K562 (cell line): Measurements from ENCODE around the gene ADAM8. TPM values are rescaled to one million over a fixed set of nuclear protein-coding genes. Genes with fewer than 3 reads are reported as not detected.

Experiments
- ATAC-seq: fragments of 200-7000 bp; cut with Tn5 transposase; 3 replicates; pipeline ENCODE4 v1.9.1; 2020; ENCODE audit warnings: moderate library complexity
- BruUV-seq: library from RNA; stranded (reverse); fragments of 400-500 nt; replicated peaks from 2 replicates; lab custom pipeline; 2021; lab: Mats Ljungman, UMichigan
- CTCF ChIA-PET: fragments of 300-600 bp; formaldehyde crosslinking; extraction: SDS; loops from one replicate; lab custom pipeline; 2021; ENCODE audit warnings: low intra/inter-chr PET ratio; lab: Yijun Ruan, JAX
- POLR2A ChIA-PET: fragments of 300-600, 350-650 bp; sonication (Branson Sonifier 250); formaldehyde crosslinking; extraction: SDS; loops from one replicate; lab custom pipeline; 2021; ENCODE audit warnings: antibody characterized with exemption, inconsistent platforms; lab: Yijun Ruan, JAX
- DNase-seq, 4 experiments: peaks; one replicate each; pipeline versions ENCODE4 v3.0.0 to v3.0.0-alpha.2; 2011 to 2018; ENCODE audit warnings: low spot score in 3 of 4, mixed read lengths in 3 of 4; ENCODE audit errors: extremely low read depth in 1 of 4
- FAIRE-seq: peaks from 2 replicates; lab custom pipeline; 2011; peaks lifted over from hg19 to GRCh38; lab: Jason Lieb, UNC
- H2AFZ ChIP-seq: 2 replicates; pipeline ENCODE4 v1.6.0; 2011; ENCODE audit warnings: low read depth, low read length, control low read depth, inconsistent platforms
- H3K27ac ChIP-seq: fragments of 200-600 bp; 3 replicates; pipeline ENCODE4 v1.8.0; 2011; ENCODE audit warnings: low read depth, mild to moderate bottlenecking, control low read depth, inconsistent platforms, low read length, moderate library complexity, mixed read lengths; ENCODE audit errors: extremely low read depth
- H3K27me3 ChIP-seq, 2 experiments: fragments of 300-600 bp in 1 of 2; 2 replicates in 1 of 2; 3 replicates in 1 of 2; pipeline versions ENCODE4 v1.6.0 to v1.8.0; 2011; ENCODE audit warnings: inconsistent platforms in 2 of 2, low read length in 2 of 2, mild to moderate bottlenecking in 1 of 2, mixed read lengths in 1 of 2, moderate library complexity in 1 of 2; ENCODE audit not compliant: control insufficient read depth in 2 of 2, insufficient read depth in 2 of 2
- H3K36me3 ChIP-seq: fragments of 300-600 bp; 3 replicates; pipeline ENCODE4 v1.8.0; 2011; ENCODE audit warnings: mild to moderate bottlenecking, low read length, inconsistent platforms; ENCODE audit not compliant: control insufficient read depth, insufficient read depth
- H3K4me1 ChIP-seq, 2 experiments: fragments of 200-600 bp in 1 of 2; replicated peaks in 1 of 2; 2 replicates in 1 of 2; 3 replicates in 1 of 2; pipeline versions ENCODE4 v1.5.1 to v1.8.0; 2011; ENCODE audit warnings: inconsistent platforms in 2 of 2, low read length in 2 of 2, mild to moderate bottlenecking in 1 of 2, mixed read lengths in 1 of 2, moderate library complexity in 1 of 2; ENCODE audit not compliant: control insufficient read depth in 2 of 2, insufficient read depth in 2 of 2
- H3K4me2 ChIP-seq: 2 replicates; pipeline ENCODE4 v1.6.1; 2011; ENCODE audit warnings: low read length, control low read depth, inconsistent platforms, mixed read lengths; ENCODE audit not compliant: insufficient read depth
- H3K4me3 ChIP-seq: fragments of 200-600 bp; sonication (generic), shearing (Covaris generic); 2 replicates; pipeline ENCODE4 v1.5.1; 2016; ENCODE audit warnings: control low read depth, inconsistent platforms
- H3K79me2 ChIP-seq: fragments of 200-600 bp; 3 replicates; pipeline ENCODE4 v1.8.0; 2011; ENCODE audit warnings: low read length, inconsistent platforms; ENCODE audit not compliant: control insufficient read depth, insufficient read depth
- H3K9ac ChIP-seq, 2 experiments: 2 replicates each; pipeline versions ENCODE4 v1.6.0 to v1.6.1; 2011; ENCODE audit warnings: low read depth in 2 of 2, low read length in 2 of 2, control low read depth in 1 of 2, inconsistent platforms in 1 of 2, mild to moderate bottlenecking in 1 of 2, mixed read lengths in 1 of 2; ENCODE audit not compliant: insufficient read depth in 1 of 2
- H3K9me1 ChIP-seq: one replicate; pipeline ENCODE4 v1.6.0; 2011; ENCODE audit warnings: inconsistent platforms, mild to moderate bottlenecking, low read length, moderate library complexity; ENCODE audit not compliant: control insufficient read depth, insufficient read depth
- H3K9me3 ChIP-seq: replicated peaks from 2 replicates; pipeline ENCODE4 v1.5.1; 2011; ENCODE audit warnings: low read depth, low read length, inconsistent platforms; ENCODE audit not compliant: control insufficient read depth, insufficient read depth
- H4K20me1 ChIP-seq: replicated peaks from 2 replicates; pipeline ENCODE4 v1.6.1; 2011; ENCODE audit warnings: low read length, inconsistent platforms, mixed read lengths; ENCODE audit not compliant: control insufficient read depth, insufficient read depth
- CBFA2T2 ChIP-seq: fragments of 450-650 bp; conservative IDR thresholded peaks from 2 replicates; pipeline ENCODE4 v1.6.1; 2017; ENCODE audit warnings: mild to moderate bottlenecking
- GATA2 ChIP-seq: sonication (generic); formaldehyde crosslinking; IDR thresholded peaks from 2 replicates; pipeline ENCODE4 v1.4.0; 2020; ENCODE audit warnings: mild to moderate bottlenecking, missing genetic modification reagents
- PTRF ChIP-seq: fragments of 450-650 bp; IDR thresholded peaks from 2 replicates; pipeline ENCODE4 v1.6.1; 2016; ENCODE audit warnings: mild to moderate bottlenecking, missing genetic modification characterization, missing compliant biosample characterization
- SPI1 ChIP-seq: IDR thresholded peaks from 2 replicates; pipeline ENCODE4 v1.6.1; 2011; ENCODE audit warnings: low read depth, low read length, control low read depth, borderline replicate concordance
- XRCC4 ChIP-seq: IDR thresholded peaks from one replicate; pipeline ENCODE4 v1.6.1; 2011; ENCODE audit not compliant: insufficient read depth, insufficient read length; ENCODE audit errors: extremely low read depth
- ZBTB1 ChIP-seq: sonication (generic); formaldehyde crosslinking; IDR thresholded peaks from 2 replicates; pipeline ENCODE4 v1.8.1; 2023; ENCODE audit warnings: missing genetic modification reagents, low read depth, mild to moderate bottlenecking, borderline replicate concordance
- ZBTB2 ChIP-seq: fragments of 450-650 bp; IDR thresholded peaks from 2 replicates; pipeline ENCODE4 v1.6.1; 2016; ENCODE audit warnings: antibody characterized with exemption
- ZBTB7A ChIP-seq: IDR thresholded peaks from 2 replicates; pipeline ENCODE4 v1.6.1; 2011; ENCODE audit warnings: low read depth, mild to moderate bottlenecking, low read length, moderate library complexity, borderline replicate concordance; ENCODE audit not compliant: control insufficient read depth
- WGBS: fragments of 100-300 bp; shearing (Covaris generic); methylation state at CpG from one replicate; pipeline ENCODE4 v1.1.6; 2016; ENCODE audit warnings: low coverage, mixed read lengths; ENCODE audit not compliant: insufficient coverage; ENCODE audit errors: missing lambda C conversion rate; 5-methylcytosine and 5-hydroxymethylcytosine counted together
- in situ Hi-C: fragments of 300-500 bp; cut with MboI; formaldehyde crosslinking; loops from 4 replicates; pipeline ENCODE4 v1.15.0; 2018; ENCODE audit warnings: inconsistent platforms, mixed read lengths
- intact Hi-C: fragments of 100-400 bp; cut with micrococcal nuclease; formaldehyde crosslinking; loops from 2 replicates; pipeline ENCODE4 v1.14.2; 2022
- polyA plus RNA-seq, 8 experiments: library from polyadenylated mRNA; depleted of rRNA in 4 of 8; stranded (reverse) in 5 of 8; unstranded in 3 of 8; fragments of >200 nt; fragmentation: Nextera tagmentation in 2 of 8; fragmentation: Illumina TruSeq in 1 of 8; extraction: Ambion mirVana in 2 of 8; extraction: Trizol in 1 of 8; gene quantifications; 2 replicates each; pipeline versions ENCODE4 v1.2.1 to v1.2.3, GENCODE V29; 2011 to 2014; ENCODE audit warnings: inconsistent platforms in 1 of 8, missing spikeins in 1 of 8
- total RNA-seq, 7 experiments: library from RNA; depleted of rRNA in 6 of 7; stranded (reverse); fragments of >200 nt in 6 of 7; fragmentation: Illumina TruSeq in 2 of 7; extraction: Trizol in 2 of 7; gene quantifications; 2 replicates each; pipeline versions ENCODE4 v1.2.1 to v1.2.3, GENCODE V29; 2011 to 2021; ENCODE audit warnings: low replicate concordance in 1 of 7

ADAM8 gene
- total and polyA plus RNA-seq, 9 of the 15 experiments (the other 6 are each of a cell fraction or from before 2014, with no cell fraction given), result 0.07 to 7.0 (median 1.1) TPM

GRCh38 chr10:133272301-133272963 is 4.2 kb downstream of the ADAM8 start (continued):
- TF ChIP-seq GATA2 (CRISPR knock-in tag) (no peak), ZBTB7A (no peak)

- intact Hi-C loops, result no loop called here
- H3K4me1 ChIP-seq, result peaks cover 16 to 92% of the 10 kb centered on the region in 2 experiments
- H3K9ac ChIP-seq, result no peak overlapping the region
- no peaks in the 10 kb centered on the region for H3K36me3 ChIP-seq
- WGBS, result 73% methylated on average over 5 of the region's 35 CpGs
- FAIRE-seq (no peak), ATAC-seq (no peak), DNase-seq (no peak)
- H3K27me3 ChIP-seq, result no peaks in the 10 kb centered on the region
- no peaks in the 10 kb centered on the region for H3K9me3 ChIP-seq
- H3K4me3 ChIP-seq, result no peak overlapping the region
- H3K4me2 ChIP-seq, result no peak overlapping the region
- BruUV-seq, result no TSS peak
- H2AFZ ChIP-seq, result no peak overlapping the region
- no peaks in the 10 kb centered on the region for H3K9me1 ChIP-seq
- H3K79me2 ChIP-seq, result no peaks in the 10 kb centered on the region
- ChIA-PET CTCF (no interaction called here), POLR2A (interaction anchor here (1.3 kb wide), 1 partner anchor 9 kb away, joined by 4 read pairs; no protein-coding TSS in a partner anchor)
- no peaks in the 10 kb centered on the region for H4K20me1 ChIP-seq
- in situ Hi-C loops, result no loop called here
- no peak overlapping the region for H3K27ac ChIP-seq
- TF ChIP-seq CBFA2T2 (no peak), ZBTB2 (no peak), ZBTB1 (no peak), SPI1 (no peak), PTRF (tag) (no peak), XRCC4 (no peak)
These were observed 5.0 kb downstream of the ADAM8 start for GRCh38 chr10:133271521-133272300.
